GM21619 (cell line): Measurements from ENCODE around the gene DDX28.

Experiments
- ATAC-seq: cut with Tn5 transposase; IDR thresholded peaks from one replicate; pipeline ENCODE4 v1.9.1; 2021; ENCODE audit not compliant: unreplicated experiment

The DDX28 gene

DNA sequence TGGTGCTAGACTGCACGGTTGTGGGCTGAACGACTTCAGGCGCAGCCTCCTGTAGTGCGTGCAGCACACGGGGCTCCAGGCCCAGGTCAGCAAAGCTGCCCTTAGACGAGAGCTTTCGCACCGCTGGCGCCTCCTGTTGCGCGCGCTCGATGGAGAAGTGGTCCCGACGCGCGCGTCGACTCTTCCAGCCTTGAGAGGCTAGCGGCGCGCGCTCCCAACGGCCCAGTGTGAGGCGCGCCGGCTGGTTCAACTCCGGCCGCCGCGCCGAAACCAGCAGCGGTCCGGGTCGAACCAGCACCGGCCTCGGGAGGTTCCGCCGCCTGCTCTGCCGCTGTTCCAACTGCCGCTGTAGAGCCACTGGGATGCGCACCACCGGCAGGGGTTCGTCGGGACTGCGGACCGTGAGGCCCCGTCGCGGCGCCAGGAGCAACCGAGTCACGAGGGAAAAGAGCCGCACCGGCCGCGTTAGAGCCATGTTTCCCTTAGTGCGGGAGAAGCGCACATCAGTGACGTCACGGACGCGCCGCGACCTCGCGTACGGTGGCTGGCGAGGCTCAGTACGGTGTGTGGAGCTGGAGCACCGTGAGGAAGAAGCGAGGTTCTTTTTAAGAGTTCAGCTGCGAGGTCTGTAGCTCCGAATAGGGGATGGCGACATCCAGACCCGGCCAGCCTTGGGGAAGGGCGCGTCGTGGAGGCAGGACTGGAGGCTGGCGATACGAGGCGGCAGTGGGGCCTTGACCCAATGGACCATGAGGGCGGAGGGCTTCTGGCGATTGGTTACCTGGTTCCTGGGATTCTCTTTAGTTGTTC is at the start of gene DDX28, which contains the start of gene DUS2:
DDX28 (minus strand) TSS at position 505 of the 810 bp plus-strand sequence; CDS start at position 475, 30 bp downstream.
DUS2 (plus strand) TSS at position 557 of the 810 bp plus-strand sequence. CDS start 14,740 bp downstream, outside the sequence.
- peak; percentile 53 for ATAC-seq

- ATAC-seq, result no peak
Observed at GRCh38 chr16:68072038-68072695, 49.1 kb upstream of the DDX28 start.

DNA sequence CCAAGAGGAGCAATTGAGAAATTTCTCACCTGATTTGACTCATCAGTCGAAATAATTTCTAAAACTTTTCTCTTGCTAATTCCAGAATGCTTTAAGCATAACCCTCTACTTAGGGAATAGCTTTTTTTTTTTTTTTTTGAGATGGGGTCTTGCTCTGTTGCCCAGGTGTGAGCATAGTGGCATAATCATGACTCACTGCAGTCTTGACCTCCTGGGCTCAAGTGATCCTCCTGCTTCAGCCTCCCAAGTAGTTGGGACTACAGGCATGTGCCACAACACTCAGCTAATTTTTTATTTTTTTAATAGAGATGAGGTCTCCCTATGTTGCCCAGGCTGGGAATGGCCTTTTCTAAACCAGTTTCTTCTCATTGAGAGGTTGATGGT is 48.5 kb upstream of the DDX28 start:
- ATAC-seq, result no peak

DNA sequence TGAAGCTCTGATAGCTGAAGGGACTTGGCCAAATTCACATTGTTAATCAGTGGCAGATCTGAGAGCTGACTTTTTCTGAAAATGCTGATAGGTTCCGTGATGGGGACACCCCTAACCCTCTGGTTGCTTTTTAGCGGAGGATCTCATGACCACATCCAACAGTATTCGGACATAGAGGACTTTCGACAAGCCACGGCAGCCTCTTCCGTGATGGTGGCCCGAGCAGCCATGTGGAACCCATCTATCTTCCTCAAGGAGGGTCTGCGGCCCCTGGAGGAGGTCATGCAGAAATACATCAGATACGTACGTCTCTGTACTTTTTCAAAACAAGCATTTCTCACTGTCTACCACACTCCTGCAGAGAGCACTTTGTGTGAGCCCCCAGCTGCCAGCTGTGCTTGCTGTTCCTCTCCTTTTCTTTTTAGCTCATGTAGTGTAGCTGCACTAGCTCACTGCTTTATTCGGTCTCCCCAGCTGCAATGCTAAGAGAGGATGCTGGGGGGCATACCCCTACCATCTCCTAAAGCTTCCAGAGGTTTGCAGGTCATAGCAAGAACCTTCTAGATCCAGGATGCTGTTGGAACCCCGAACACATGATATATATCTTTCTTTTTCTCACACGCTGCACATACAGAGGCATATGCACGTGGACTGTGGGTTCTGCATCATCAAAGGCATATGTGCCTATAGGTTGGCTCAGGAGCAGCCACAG is 47.9 kb upstream of the DDX28 start:
- peak; percentile 40 for ATAC-seq

- peak; percentile 5 for ATAC-seq
Observed at GRCh38 chr16:68070249-68070730, 47.3 kb upstream of the DDX28 start.

DNA sequence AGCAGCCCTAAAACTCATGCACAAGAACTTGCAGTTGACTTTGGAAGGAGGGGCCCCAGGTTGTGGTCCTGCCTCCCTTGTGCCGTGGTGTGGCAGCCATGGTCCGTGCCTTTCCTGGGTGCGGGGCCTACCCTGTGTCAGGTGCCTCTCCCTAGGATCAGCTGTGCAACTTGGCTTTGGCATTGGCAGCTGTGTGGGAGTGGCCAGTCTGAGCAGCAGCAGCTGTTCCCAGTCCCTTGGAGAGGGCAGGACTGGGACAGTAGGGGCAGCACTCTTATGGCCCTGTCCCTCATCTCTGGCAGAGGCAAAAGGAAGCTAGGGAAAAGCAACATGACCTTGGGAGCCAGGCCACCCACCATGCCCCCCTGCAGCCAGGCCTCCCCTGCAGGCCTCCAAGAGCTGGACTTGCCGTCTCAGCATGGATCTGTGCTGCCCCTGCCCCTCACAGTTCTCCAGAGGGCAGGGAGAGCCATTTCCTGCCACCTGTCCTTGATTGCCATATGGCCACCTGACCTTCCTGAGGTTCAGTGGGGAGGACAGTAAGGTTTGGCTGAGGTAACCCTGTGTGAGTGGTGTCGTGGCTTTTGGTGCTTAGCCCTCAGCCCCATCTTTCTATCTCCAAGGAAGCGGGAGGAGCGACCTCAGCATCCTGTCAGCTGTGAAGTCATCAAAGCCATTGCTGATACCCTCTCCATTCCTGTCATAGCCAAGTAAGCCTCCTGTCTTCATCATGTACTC is 46.6 kb upstream of the DDX28 start:
- no peak for ATAC-seq

- no peak for ATAC-seq
Observed at GRCh38 chr16:68068926-68069325, 45.9 kb upstream of the DDX28 start.

DNA sequence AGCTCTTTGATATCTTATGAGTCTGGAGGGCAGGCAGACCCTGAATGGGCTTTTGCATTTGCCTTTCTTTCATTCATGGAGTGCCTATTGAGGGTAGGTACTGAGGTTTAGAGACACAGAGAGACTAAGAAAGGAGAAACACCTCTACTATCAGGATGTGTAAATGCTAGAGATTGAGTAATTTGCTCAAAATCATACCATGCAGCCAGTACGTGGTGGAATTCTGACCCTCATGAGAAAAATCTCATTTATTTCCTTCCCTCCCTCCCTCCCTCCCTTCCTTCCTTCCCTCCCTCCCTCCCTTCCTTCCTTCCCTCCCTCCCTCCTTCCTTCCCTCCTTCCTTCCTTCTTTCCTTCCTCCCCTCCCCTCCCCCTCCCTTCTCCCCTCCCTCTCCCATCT is 43.7 kb upstream of the DDX28 start:
- ATAC-seq, result no peak

GRCh38 chr16:68065716-68066305 is 42.8 kb upstream of the DDX28 start:
- ATAC-seq, result no peak

DNA sequence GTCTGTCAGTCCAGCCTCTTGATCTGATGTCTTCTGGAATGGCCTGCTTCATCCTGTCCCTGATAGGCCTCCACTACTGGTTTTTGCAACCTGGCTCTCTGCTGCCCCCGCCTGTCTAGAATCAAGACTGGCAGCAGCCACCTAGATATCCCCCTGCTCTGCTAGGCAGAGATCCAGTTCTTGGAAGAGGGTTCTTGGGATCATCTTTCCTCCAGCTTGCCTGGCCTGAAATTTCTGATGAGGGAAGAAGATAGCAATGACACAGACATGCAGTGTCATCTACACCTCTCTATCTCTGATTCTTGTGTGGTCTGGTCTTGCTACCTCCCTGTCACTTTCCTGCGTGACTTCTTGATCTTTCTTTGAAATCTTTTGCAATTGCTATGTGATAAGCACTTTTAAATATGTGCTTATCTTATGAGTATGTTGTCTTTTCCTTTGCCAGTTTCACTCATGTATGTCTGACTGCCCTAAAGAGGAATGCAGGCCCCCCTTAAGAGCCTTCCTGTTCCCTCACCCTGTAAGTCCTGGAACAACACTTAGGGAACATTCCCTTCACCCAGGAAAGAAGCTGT is 41.8 kb upstream of the DDX28 start:
- no peak for ATAC-seq

GRCh38 chr16:68062910-68063393 is 39.9 kb upstream of the DDX28 start:
- no peak for ATAC-seq

DNA sequence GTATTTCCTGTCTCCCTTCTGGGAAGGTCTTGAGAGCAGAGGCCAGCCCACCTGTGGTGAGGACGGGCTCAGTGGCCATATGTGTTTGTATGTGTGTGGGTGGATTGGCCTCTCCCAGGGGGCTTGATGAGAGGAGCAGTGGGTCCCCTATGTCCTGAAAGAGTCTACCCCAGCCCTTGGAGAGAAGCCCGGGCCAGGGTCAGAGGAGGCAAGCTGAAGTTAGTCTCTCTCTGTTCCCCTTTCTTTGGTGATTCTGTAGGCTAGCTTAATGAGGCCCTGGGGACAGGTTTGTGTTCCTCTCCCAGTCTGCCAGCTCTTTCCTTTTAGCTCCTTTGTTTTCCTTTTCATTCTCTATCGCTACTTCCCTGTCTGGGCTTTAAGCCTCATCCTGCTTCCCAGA is 38.4 kb upstream of the DDX28 start:
- ATAC-seq, result no peak

- ATAC-seq, result no peak
Observed at GRCh38 chr16:68059804-68060203, 36.8 kb upstream of the DDX28 start.

DNA sequence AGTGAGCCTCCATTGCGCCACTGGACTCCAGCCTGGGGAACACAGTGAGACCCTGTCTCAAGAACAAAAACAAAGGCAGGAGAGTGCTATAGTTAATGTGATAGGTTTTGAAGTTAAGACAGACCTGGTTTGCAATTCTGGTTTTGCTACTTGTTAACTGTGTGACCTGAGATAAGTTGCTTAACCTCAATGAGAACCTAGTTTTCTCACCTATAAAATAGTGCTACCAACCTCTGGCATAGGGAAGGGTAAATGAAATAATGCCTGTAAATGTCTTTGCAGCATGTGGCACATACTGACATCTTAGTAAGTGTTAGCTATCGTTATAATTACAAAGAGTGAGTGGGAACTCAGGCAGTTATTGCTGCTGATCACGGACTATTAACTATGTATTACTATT is 32.4 kb upstream of the DDX28 start:
- ATAC-seq, result no peak

GRCh38 chr16:68049449-68049848 is 26.4 kb upstream of the DDX28 start:
- ATAC-seq, result no peak

- no peak for ATAC-seq
Observed at GRCh38 chr16:68047987-68048386, 25.0 kb upstream of the DDX28 start.

- no peak for ATAC-seq
Observed at GRCh38 chr16:68046106-68046505, 23.1 kb upstream of the DDX28 start.

- no peak for ATAC-seq
Observed at GRCh38 chr16:68041783-68042182, 18.8 kb upstream of the DDX28 start.

DNA sequence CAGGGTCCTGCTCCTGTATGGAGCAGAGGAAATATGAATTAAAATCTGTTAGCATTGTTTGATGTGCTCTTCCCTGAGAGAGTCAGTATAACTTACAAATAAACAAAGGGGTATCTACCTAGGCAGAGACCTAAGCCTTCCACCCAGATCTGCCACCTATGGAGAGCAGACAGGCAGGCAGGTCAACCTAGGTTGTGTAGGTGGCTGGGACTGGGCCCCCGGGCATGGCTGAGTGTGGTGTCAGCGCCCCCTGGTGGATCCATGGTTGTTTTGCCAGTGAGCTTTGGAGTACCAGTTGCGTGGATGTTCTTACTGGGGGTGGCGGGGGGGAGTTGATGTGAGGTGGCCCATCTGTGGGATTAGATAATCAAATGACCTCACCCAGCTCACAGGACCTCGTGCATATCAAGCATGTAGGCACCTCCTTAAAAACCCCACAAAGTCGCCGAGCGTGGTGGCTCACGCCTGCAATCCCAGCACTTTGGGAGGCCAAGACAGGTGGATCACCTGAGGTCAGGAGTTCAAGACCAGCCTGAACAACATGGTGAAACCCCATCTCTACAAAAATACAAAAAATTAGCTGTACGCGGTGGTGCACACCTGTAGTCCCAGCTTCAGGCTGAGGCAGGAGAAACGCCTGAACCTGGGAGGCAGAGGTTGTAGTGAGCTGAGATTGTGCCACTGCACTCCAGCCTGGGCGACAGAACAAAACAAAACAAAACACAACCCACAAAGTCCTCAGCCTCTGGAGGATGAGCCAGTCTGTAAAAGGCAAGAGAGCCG is 17.7 kb upstream of the DDX28 start:
- ATAC-seq, result no peak
